ENCODE data around the gene MRPS24.

Gene MRPS24

DNA sequence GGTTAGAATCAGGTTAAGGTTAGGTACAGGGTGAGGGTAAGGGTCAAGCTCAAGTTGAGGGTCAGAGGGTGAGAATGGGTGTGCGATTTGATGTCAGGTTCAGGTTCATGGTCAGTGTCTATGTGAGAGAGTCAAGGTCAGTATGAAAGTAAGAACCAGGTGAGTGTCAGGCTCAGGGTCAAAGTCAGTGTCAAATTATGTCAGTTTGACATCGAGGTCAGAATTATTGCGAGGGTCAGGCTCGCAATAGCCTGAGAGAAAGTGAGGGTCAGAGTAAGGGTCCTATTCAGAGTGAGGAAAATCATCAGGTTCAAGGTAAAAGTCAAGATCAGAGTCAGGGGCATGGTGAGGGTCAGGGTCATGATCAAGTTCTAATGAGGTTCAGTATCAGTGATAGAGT is 13.0 kb downstream of the MRPS24 start:
- TF ChIP-seq, protein P1, sequence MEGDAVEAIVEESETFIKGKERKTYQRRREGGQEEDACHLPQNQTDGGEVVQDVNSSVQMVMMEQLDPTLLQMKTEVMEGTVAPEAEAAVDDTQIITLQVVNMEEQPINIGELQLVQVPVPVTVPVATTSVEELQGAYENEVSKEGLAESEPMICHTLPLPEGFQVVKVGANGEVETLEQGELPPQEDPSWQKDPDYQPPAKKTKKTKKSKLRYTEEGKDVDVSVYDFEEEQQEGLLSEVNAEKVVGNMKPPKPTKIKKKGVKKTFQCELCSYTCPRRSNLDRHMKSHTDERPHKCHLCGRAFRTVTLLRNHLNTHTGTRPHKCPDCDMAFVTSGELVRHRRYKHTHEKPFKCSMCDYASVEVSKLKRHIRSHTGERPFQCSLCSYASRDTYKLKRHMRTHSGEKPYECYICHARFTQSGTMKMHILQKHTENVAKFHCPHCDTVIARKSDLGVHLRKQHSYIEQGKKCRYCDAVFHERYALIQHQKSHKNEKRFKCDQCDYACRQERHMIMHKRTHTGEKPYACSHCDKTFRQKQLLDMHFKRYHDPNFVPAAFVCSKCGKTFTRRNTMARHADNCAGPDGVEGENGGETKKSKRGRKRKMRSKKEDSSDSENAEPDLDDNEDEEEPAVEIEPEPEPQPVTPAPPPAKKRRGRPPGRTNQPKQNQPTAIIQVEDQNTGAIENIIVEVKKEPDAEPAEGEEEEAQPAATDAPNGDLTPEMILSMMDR (conservative IDR thresholded peaks at IDR 0.05; ENCODE audit: low read depth, low read length): no peak
- no peak overlapping the region for H3K4me3 ChIP-seq (ENCODE audit: low read depth, low read length)
- no peak for DNase-seq (ENCODE audit: low read depth)

DNA sequence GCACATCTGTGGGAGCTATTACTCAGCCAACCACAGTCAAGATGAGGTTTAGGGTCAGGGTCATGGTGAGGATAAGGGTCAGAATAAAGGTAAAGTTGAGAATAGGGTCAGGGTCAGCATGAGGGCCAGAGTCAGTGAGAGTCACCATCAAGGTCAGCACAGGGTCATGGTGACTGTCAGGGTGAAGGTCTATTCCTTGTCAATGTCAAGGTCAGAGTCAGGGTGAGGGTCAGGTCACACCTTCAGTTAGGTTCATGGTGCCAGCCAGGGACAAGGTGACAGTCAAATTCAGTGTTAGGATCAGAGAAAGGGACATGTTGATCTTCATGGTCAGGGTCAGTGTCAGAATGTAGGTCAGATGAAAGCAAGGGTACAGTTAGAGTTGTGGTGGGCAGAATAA is 14.1 kb downstream of the MRPS24 start:
- DNase-seq (ENCODE audit: low read depth): no peak
- TF ChIP-seq, protein P1 (conservative IDR thresholded peaks at IDR 0.05; ENCODE audit: low read depth, low read length): no peak
- H3K4me3 ChIP-seq (ENCODE audit: low read depth, low read length): no peak overlapping the region

DNA sequence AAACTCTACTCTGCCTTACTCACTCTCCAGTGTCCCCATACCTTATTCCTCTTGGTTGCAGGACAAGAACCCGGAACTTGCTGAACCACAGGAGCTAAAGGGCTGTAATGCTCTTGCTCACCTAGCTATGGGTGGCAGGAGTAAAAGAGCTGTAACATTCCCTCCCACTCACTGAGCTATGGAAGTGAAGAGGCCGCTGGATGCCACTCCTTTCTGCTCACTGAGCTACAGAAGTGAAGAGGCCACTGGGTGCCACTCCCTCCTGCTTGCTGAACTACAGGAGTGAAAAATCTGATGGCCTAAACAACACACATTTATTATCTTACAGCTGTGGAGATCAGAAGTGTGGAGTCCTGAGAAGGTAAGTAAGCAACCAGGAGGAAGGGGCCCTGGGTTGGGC is 17.5 kb downstream of the MRPS24 start:
- TF ChIP-seq, protein P1 (conservative IDR thresholded peaks at IDR 0.05; ENCODE audit: low read depth, low read length): no peak
- DNase-seq (ENCODE audit: low read depth): no peak
- H3K4me3 ChIP-seq (ENCODE audit: low read depth, low read length): no peak overlapping the region

DNA sequence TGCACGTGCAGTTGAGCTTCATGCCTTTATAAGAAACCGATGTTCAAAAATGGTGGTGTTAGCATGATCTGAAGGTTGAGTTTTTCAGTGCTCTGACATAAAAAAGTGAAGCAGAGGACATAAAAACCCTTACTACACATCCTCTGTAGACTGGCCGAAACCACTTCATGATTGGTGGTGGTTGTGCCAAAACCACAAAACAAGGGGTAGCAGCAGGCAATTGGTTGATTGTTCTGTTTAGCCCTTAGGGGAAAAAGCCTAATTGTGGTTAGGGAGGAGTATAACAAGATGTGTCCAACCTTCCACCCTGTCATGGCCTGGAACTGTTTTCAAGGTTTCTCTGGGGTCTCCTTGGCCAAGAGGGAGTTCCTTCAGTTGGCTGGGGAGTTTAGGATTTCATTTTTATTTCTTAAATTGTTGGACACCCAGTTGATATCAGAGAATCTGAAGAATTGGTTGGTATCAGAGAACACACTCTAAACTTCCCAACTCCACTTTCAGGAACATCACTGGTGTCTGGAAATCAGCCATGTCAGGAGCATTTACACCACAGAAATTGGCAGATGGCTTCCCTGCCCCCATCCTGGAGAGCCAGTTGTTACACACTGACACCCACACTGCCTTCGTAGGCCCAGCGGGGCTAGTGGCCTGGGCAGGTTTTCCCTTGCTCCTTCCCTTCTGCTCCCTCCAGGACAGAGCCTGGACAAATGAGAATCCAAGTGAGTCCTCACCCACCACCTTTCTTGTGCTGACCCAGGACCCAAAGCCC is 18.8 kb downstream of the MRPS24 start:
- H3K4me3 ChIP-seq (ENCODE audit: low read depth, low read length): no peak overlapping the region
- TF ChIP-seq, protein P1 (conservative IDR thresholded peaks at IDR 0.05; ENCODE audit: low read depth, low read length): no peak
- DNase-seq (ENCODE audit: low read depth): no peak

DNA sequence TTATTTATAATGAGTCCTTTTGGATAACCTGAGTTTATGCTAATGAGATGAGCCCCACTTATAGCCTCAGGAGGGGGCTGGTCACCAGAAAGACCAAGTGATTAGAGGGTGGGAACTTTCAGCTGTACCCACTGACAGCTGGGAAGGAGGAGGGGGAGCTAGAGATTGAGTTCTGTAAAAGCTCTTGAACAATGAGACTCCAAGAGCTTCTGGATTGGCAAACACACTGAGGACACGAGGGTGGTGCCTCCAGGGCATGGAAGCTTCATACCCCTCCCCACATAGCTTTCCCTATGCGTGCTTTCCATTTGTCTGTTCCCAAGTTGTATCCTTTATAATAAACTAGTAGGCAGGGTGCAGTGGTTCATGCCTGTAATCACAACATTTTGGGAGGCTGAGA is 20.3 kb downstream of the MRPS24 start:
- TF ChIP-seq, protein P1 (conservative IDR thresholded peaks at IDR 0.05; ENCODE audit: low read depth, low read length): no peak
- no peak overlapping the region for H3K4me3 ChIP-seq (ENCODE audit: low read depth, low read length)

DNA sequence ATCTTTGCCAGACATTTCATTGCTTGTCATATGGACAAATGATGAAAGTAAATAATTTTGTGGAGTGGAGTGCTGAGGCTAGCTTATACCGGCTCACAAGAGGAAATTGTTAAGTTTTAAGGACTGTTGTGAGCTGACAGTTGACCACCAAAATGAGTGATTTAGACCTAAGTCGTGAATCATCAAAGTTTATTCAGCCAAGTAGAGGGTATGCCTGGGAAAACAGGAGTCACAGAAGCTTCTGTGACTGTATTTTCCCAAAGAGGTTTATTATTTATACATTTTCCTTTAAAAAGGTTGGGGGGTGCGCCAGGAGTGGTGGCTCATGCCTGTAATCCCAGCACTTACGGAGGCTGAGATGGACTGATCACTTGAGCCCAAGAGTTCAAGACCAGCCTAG is 21.8 kb downstream of the MRPS24 start:
- DNase-seq (ENCODE audit: low read depth): no peak
- TF ChIP-seq, protein P1 (conservative IDR thresholded peaks at IDR 0.05; ENCODE audit: low read depth, low read length): no peak
- H3K4me3 ChIP-seq (ENCODE audit: low read depth, low read length): no peak overlapping the region

More for the DNA sequence above, 20.3 kb downstream of the MRPS24 start:
- no peak for DNase-seq (ENCODE audit: low read depth)

DNA sequence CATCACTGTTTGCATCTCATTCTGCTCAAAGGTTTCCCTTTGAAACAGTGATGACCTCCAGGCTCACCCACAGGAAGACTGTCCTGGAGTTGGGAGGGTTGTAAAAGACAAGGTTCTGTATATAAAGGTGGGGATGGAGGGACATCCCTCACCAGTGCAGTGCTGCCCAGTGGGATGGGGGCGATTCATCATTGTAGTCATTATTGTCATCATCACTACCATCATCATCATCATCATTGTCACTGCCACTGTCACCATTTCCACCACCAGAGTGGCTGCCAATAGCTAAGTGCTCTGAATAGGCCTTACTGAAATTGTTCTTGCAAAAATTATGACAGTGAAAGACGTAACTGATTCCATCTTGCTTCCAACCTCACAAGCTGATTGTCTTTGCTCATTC is 24.7 kb downstream of the MRPS24 start:
- no peak for DNase-seq (ENCODE audit: low read depth)
- TF ChIP-seq, protein P1 (conservative IDR thresholded peaks at IDR 0.05; ENCODE audit: low read depth, low read length): no peak
- H3K4me3 ChIP-seq (ENCODE audit: low read depth, low read length): no peak overlapping the region
